OCI-LY1 (cell line): Measurements from ENCODE around the gene STXBP2.

ENCODE experiments used
- EZH2 ChIP-seq: fragments of 200-600 bp; sonication (generic), shearing (Covaris generic); IDR thresholded peaks from 2 replicates; pipeline ENCODE4 v1.8.0; 2017; ENCODE audit warnings: borderline replicate concordance, mixed run types, mild to moderate bottlenecking, antibody characterized with exemption, low read length, moderate library complexity, mixed read lengths
- TF ChIP-seq, protein P1 (sequence below): fragments of 200-600 bp; sonication (generic), shearing (Covaris generic); IDR thresholded peaks from 2 replicates; pipeline ENCODE4 v1.5.1; 2017; ENCODE audit warnings: mild to moderate bottlenecking, antibody characterized with exemption, low read length, moderate library complexity, mixed read lengths

DNA sequence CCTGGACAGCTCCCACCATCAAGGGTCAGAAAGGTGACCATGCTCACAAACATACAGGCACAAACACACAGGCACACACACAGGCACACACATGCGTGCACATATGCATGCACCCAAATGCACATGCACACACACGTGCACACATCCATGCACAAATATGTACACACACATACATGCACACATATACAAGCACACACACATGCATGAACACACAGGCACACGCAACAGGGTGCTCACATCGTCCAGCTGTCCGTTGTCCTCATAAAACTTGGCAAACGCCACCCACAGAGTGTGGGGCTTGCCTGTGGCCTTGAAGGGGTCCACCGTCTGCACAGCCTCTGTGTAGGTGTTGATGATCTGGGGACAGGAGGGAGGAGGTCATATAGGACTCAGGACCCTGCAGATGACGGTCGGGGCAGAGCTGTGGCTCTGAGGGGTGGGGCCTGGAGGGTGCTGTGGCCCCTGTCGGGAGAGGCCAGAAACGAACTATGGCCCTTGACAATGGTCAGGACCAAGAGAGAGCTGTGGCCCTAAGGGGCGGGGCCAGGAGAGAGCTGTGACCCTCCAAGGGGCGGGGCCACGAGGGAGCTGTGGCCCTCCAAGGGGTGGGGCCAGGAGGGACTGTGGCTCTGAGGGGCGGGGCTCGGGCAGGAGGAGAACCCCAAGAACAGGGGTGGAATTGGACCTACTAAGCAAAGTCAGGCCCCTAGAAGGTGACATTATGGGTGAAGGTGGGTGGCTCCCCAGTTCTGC, 13.8 kb upstream of the STXBP2 start:
- TF ChIP-seq, protein P1, sequence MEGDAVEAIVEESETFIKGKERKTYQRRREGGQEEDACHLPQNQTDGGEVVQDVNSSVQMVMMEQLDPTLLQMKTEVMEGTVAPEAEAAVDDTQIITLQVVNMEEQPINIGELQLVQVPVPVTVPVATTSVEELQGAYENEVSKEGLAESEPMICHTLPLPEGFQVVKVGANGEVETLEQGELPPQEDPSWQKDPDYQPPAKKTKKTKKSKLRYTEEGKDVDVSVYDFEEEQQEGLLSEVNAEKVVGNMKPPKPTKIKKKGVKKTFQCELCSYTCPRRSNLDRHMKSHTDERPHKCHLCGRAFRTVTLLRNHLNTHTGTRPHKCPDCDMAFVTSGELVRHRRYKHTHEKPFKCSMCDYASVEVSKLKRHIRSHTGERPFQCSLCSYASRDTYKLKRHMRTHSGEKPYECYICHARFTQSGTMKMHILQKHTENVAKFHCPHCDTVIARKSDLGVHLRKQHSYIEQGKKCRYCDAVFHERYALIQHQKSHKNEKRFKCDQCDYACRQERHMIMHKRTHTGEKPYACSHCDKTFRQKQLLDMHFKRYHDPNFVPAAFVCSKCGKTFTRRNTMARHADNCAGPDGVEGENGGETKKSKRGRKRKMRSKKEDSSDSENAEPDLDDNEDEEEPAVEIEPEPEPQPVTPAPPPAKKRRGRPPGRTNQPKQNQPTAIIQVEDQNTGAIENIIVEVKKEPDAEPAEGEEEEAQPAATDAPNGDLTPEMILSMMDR = no peak
- no peak for TF ChIP-seq EZH2
